Inferior parietal cortex (tissue), 1 donor: ENCODE data around the gene NPS.

Experiments
- DNase-seq: peaks from one replicate; pipeline ENCODE4 v3.0.0-alpha.2; 2016; ENCODE audit errors: extremely low spot score

The NPS gene

GRCh38 chr10:127561647-127562046 lies 12.5 kb downstream of the NPS start:
- DNase-seq = no peak

DNA sequence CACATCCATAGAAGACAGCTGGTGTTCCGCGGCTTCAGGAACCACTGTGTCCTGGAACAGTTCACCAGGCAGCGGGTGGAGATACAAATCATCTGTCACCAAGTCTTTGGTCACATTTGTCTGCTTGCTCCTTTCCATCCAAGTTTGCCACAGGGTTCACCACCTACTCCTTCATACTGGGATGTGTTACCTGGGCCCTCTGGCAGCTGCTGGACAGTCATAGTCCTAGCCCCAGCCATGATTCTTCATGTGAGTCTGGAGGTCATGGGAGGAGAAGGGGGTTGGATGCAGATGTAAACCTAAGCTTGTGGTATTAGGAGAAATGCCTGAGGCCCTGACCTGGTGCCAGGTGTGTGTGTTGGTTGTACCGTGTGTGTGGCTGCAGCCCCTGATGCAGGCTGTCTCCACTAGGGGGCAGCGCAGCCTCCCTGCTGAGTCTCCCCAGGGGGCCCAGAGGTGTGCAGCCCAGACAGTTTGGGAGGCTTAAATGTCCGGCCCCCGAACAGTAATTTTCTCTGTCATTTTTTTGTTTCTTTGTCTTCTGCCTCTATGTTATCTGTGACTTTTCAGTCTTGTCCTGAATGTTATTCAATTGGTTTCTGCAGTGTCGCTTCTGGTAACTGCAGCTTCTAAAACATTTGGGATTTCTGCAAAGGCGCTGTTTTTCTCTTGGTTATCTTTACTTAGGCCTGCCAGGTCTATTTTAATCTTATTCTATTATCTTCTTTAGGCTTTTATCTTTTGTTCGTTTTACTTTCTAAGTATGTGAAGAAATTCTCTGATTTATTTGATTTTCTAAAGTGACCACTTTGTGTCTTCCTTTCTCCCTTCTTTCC lies 14.8 kb downstream of the NPS start:
- no peak for DNase-seq

DNA sequence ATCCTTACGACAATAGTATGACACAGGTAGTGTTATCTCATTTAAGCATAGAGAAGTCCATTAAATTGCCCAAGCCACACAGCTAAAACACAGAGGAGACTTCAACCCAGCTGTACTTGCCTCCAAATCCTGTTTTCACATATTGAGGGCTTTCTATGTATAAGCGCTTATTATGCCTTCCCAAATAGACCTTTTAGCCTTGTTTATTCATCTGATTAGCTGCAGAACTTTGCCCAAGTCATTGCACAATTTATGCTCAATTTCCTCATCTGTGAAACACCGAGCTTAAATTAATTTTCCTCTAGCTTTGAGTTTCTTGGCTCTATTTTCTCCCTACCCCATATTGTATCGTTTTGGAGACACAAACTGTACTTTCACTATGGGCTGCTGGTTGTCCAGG lies 15.5 kb downstream of the NPS start:
- DNase-seq = no peak

DNA sequence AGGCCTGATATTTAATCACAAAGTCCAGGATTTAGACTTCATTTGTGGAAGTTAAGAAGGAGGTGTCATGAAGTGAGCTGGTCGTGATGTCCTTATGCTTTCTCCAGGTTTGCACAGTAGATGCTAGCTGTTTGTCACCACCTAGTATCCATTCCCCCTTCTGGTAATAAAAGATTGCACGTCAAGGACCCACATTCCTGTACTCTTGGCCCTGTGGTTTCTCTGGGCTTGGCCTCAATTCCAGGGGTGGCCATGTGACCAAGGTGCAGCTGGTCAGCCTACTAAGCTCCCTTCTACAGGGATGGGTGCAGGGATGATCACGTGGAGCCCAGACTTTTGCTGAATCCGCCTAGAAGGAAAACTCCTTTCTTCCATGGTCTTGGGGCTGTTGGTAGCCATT lies 16.5 kb downstream of the NPS start:
- DNase-seq = no peak

GRCh38 chr10:127569210-127569609 lies 20.1 kb downstream of the NPS start:
- no peak for DNase-seq

DNA sequence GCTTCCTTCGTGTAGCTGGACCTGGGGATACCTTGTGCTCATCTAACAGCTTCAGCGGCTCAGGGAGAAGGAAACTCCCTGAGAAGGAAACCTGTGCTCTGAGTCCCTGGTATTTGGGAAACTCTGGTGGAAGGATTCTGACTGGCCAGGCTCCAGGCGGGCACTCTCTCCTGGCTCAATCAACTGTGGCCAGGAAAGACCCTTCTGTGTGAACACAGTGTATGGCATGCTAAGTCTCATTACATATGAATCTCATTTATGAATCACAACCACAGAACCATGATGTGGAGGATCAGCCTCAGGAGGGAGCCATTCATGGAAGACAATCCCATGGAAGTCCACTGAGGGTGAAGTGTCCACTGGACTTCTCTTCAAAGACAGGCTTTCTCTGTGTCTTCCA lies 20.9 kb downstream of the NPS start:
- no peak for DNase-seq

DNA sequence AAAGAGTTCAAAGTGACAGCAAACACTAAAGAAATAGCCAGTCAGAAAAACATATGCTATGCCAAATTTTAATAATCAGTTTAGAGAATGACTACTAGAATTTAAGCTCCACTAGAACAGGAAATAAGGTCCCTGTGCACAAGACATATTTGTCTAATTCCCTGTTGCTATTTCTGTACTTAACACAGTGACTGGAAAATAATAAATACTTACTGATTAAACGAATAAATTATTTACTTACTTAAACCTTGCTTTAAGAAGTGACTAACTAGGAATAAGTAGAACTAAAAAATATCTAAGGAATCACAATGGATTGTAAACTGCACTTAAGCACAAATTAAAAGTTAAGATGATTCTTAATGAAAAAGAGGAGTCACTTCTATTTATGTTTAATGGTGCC lies 22.3 kb downstream of the NPS start:
- no peak for DNase-seq

DNA sequence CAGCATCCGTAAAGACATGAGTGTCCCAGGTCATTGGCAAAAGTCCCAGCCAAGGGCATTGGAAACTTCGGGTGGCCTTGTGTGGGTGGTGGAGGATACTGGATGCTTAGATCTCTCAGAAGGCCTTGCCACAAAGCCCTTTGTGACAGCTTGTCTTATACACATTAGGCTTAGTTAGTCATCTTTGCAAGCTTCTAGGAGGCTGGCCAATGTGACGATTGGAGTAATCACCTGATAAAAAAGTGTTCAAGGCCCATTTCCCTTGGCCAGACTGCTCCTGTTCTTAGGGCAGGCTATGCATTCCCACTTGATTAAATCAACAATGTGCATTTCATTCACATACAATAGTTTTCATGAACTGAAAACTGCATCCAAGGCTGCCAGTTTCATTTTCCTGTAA lies 26.9 kb downstream of the NPS start:
- no peak for DNase-seq

- DNase-seq = peak; percentile 71
Observed at GRCh38 chr10:127576740-127577161, 27.6 kb downstream of the NPS start.

DNA sequence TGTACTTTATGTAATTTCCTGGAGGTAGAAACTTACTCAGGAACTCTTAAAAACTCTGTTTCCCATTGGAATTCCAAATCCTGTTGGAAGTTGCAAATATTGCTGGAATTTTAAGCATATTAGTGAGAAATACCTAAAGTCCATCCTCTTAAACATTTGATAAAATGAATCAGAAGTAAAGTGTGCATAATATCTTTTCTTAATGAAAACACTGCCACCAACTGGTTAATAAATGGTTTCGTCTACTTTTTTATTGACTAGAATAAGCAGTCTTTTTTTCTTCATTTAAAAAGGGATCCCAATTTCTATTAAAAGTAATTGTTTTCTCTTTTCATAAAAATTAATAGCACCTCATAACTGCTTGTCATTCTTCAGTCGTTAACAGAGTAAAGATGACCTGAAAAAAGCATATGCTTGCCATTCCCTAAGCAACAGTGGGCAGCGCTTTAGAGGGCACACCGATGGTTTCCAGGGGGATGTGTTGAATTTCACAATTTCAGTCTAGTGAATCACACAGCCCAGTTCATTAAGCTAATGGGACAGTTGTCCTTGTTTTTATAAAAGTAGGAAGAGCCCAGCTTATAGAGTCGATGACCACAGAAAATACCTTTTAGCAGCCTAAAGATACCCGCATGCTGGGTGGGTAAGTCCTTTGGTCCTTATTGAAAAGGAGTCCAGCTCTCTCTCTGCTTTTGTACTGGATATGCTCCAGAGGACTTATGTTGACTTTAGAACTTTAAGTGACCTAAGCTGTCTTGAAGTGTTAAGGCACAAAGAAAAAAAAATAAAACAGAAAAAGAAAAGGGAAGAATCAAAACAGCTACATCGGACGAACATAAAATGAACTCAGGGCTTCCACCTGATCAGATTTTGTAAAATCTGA lies 28.5 kb downstream of the NPS start:
- peak; percentile 53 for DNase-seq

GRCh38 chr10:127578259-127578960 lies 29.3 kb downstream of the NPS start:
- DNase-seq = no peak

GRCh38 chr10:127578961-127579305 lies 29.8 kb downstream of the NPS start:
- DNase-seq = no peak

GRCh38 chr10:127579640-127580039 lies 30.5 kb downstream of the NPS start:
- no peak for DNase-seq

- no peak for DNase-seq
Observed at GRCh38 chr10:127580822-127581221, 31.7 kb downstream of the NPS start.

GRCh38 chr10:127585519-127586023 lies 36.5 kb downstream of the NPS start:
- no peak for DNase-seq

GRCh38 chr10:127587668-127588365 lies 38.7 kb downstream of the NPS start:
- peak; percentile 22 for DNase-seq

GRCh38 chr10:127592586-127592985 lies 43.5 kb downstream of the NPS start:
- no peak for DNase-seq

- DNase-seq = no peak
Observed at GRCh38 chr10:127600479-127600878, 51.4 kb downstream of the NPS start.
